Left lung (tissue), 10 donors: ENCODE measurements around the gene IL17F. TPM values are rescaled to one million over a fixed set of nuclear protein-coding genes. Genes with fewer than 3 reads are reported as not detected.

Source experiments
- ATAC-seq: fragments of 200-7000 bp; cut with Tn5 transposase; one replicate; pipeline ENCODE4 v1.9.1; 2020; ENCODE audit warnings: moderate library complexity
- DNase-seq, 4 donors: peaks; one replicate each; pipeline ENCODE4 v3.0.0-alpha.2; 2013 to 2020
- H3K27ac ChIP-seq, 2 donors: fragments of 200-600 bp; sonication (generic) in 1 of 2; one replicate each; pipeline versions ENCODE4 v1.5.0 to v1.8.0; 2020 to 2021
- H3K27me3 ChIP-seq, 2 donors: fragments of 200-600 bp; sonication (generic) in 1 of 2; one replicate each; pipeline versions ENCODE4 v1.5.0 to v1.8.0; 2020 to 2021
- H3K36me3 ChIP-seq, 2 donors: fragments of 200-600 bp; sonication (generic) in 1 of 2; one replicate each; pipeline versions ENCODE4 v1.5.0 to v1.8.0; 2020 to 2021
- H3K4me1 ChIP-seq, 2 donors: fragments of 200-600 bp; one replicate each; pipeline ENCODE4 v1.8.0; 2021
- H3K4me3 ChIP-seq, 2 donors: fragments of 200-600 bp; sonication (generic) in 1 of 2; one replicate each; pipeline versions ENCODE4 v1.5.0 to v1.8.0; 2020 to 2021; ENCODE audit warnings: mild to moderate bottlenecking in 1 of 2
- H3K9me3 ChIP-seq, 2 donors: fragments of 200-600 bp; sonication (generic) in 1 of 2; one replicate each; pipeline versions ENCODE4 v1.5.0 to v1.8.0; 2020 to 2021
- intact Hi-C, 2 donors: fragments of 100-400 bp; cut with DNase I; formaldehyde crosslinking; loops; one replicate each; pipeline versions ENCODE4 v1.11.2 to v1.14.2; 2022
- polyA plus RNA-seq, 6 donors: library from polyadenylated mRNA; unstranded; fragments of 120-200 nt; gene quantifications; one replicate each; pipeline ENCODE4 v1.2.1, GENCODE V29; 2013; ENCODE audit not compliant: insufficient read length in 6 of 6
- total RNA-seq, 2 donors: library from RNA; stranded (reverse); fragmentation: NEBNext Ultra II Directional; extraction: Animal tissue kit (Norgen Biotek cat#: 25700); gene quantifications; one replicate each; pipeline ENCODE4 v1.2.1, GENCODE V29; 2021
- TF ChIP-seq, protein P1 (sequence below), 2 donors: fragments of 200-600 bp; sonication (generic) in 1 of 2; IDR thresholded peaks; one replicate each; pipeline versions ENCODE4 v1.5.0 to v1.8.0; 2021; ENCODE audit warnings: antibody characterized with exemption in 2 of 2
- donor health status: DM: no; HTN: yes; CAD: no.
- donor health status: DM: no; HTN: no; CAD: no.

IL17F gene
- total and polyA plus RNA-seq, 8 donors: not detected

- H3K9me3 ChIP-seq: no peaks in the 10 kb centered on the region
- H3K36me3 ChIP-seq: no peaks in the 10 kb centered on the region
- peaks cover 4% of the 10 kb centered on the region in 2 donors for H3K27me3 ChIP-seq
- intact Hi-C loops: no loop called here
- no peak overlapping the region for H3K4me3 ChIP-seq
- no peak for DNase-seq
- no peaks in the 10 kb centered on the region for H3K4me1 ChIP-seq
- H3K27ac ChIP-seq: no peak overlapping the region
- ATAC-seq: no peak
- TF ChIP-seq, protein P1, sequence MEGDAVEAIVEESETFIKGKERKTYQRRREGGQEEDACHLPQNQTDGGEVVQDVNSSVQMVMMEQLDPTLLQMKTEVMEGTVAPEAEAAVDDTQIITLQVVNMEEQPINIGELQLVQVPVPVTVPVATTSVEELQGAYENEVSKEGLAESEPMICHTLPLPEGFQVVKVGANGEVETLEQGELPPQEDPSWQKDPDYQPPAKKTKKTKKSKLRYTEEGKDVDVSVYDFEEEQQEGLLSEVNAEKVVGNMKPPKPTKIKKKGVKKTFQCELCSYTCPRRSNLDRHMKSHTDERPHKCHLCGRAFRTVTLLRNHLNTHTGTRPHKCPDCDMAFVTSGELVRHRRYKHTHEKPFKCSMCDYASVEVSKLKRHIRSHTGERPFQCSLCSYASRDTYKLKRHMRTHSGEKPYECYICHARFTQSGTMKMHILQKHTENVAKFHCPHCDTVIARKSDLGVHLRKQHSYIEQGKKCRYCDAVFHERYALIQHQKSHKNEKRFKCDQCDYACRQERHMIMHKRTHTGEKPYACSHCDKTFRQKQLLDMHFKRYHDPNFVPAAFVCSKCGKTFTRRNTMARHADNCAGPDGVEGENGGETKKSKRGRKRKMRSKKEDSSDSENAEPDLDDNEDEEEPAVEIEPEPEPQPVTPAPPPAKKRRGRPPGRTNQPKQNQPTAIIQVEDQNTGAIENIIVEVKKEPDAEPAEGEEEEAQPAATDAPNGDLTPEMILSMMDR (IDR thresholded peaks at IDR 0.05): no peak
These were observed 57.2 kb downstream of the IL17F start for GRCh38 chr6:52187098-52187497.

Other genes with a start within 250 kb of the IL17F start
- gene PKHD1, start 156.9 kb downstream of the IL17F start, total RNA-seq: under 1 TPM; 0.29 to 0.61 TPM
- 1 to 10 TPM; 5.0 to 7.9 (median 6.9) TPM for gene PKHD1, start 156.9 kb downstream of the IL17F start, polyA plus RNA-seq
- not detected for gene IL17A, start 58.1 kb downstream of the IL17F start, total RNA-seq
- not detected for gene IL17A, start 58.1 kb downstream of the IL17F start, polyA plus RNA-seq
- 10 to 100 TPM; 38.9 to 67.6 TPM for gene MCM3, start 40.2 kb upstream of the IL17F start, total RNA-seq
- gene MCM3, start 40.2 kb upstream of the IL17F start, polyA plus RNA-seq: 100 to 1,000 TPM in 2 of 6 donors, 10 to 100 TPM in 4; 94.0 to 122 (median 97.7) TPM
- 10 to 100 TPM in 1 of 2 donors, 1 to 10 TPM in 1; 9.3 to 15.6 TPM for gene PAQR8, start 117.7 kb upstream of the IL17F start, total RNA-seq
- 10 to 100 TPM; 15.5 to 22.9 (median 17.4) TPM for gene PAQR8, start 117.7 kb upstream of the IL17F start, polyA plus RNA-seq
- 10 to 100 TPM; 14.6 to 24.7 TPM for gene EFHC1, start 175.8 kb upstream of the IL17F start, total RNA-seq
- 10 to 100 TPM; 49.4 to 73.0 (median 54.7) TPM for gene EFHC1, start 175.8 kb upstream of the IL17F start, polyA plus RNA-seq